NOMO-1 treated with dmso at 0.1 percent for 144 hours (cell line): ENCODE measurements around the gene SAMD8.
"Not testable (repeated sequence)": the region's sequence is repeated elsewhere in the genome, so short reads cannot be mapped to it uniquely, and the experiment has no call there.

ENCODE experiments used
- DNase-seq: peaks from one replicate; lab custom pipeline; 2025; ENCODE audit not compliant: unreplicated experiment; lab: John Stamatoyannopoulos, UW

Gene SAMD8

DNA sequence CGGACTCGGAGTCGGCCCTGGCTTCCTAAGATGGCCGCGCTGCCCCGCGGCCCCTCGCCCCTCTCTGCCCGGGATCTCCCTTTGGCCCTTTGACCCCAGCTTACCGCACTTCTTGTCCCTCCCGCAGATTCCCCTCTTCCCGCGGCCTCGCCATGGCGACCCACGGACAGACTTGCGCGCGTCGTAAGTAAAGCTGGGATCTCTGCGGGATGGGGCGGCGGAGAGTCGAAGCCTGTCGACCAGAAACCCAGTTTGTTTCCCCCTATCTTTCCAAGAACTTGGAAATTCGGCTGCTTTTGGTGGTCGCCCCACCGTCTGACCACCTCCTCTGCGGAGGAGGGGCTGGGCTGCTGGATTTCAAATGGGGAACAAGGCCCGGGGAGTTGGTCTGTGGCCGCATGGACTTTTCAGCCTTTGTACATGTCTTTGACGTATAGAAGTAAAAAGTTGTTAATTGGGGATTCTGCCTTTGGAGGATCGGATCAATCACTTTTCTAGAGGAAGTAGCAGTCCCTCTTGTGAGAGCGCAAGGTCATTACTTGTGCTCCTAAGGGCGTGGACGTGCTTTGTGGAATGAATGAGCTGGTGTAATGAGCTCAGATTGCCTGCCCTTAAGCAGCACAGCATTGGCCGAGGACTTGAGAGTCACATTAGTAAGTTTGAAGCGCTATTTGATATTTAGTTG, 99.7 kb downstream of the SAMD8 start:
- DNase-seq: no peak

DNA sequence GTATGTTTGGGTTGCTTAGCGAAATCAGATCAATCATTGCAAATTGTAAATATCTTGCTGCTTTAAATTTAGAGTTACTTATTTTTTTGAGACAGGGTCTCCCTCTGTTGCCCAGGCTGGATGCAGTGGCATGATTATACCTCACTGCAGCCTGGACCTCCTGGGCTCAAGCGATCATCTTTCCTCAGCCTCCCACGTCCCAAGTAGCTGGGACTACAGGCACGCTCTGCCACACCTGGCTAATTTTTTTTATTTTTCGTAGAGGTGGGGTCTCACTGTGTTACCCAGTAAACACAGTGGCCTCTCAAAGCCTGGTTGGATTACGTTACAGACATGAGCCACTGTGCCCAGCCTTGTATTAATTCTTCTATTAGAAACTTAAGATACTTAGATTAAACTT, 100.9 kb downstream of the SAMD8 start:
- no peak for DNase-seq

DNA sequence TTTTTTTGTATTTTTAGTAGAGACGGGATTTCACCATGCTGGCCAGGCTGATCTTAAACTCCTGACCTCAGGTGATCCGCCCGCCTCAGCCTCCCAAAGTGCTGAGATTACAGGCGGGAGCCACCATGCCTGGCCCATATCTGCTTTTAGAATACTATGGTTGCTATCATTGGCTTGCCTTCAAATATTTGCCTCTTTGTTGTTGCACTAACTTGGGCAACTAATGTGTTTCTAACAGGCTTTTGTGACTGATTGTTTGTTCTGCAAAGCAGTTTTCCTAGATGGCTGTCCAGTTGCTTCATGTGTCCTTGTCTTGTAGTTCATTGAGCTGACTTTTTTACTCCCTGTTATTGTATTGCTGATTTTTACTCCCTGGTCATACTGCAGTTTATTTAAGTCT, 108.8 kb downstream of the SAMD8 start:
- no peak for DNase-seq

DNA sequence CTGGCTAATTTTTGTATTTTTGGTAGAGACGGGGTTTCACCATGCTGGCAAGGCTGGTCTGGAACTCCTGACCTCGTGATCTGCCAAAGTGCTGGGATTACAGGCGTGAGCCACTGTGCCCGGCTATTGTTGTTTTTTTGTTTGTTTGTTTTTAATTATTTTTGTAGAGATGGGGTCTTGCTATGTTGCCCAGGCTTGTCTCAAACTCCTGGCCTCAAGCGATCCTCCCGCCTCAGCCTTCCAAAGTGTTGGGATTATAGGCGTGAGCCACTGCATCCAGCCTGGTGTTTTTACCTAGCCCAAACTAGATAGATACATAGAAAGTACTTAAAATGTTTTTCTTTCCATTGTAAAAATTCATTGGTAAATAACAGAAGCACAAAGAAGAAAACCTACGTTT, 110.0 kb downstream of the SAMD8 start:
- not testable (repeated sequence) for DNase-seq

DNA sequence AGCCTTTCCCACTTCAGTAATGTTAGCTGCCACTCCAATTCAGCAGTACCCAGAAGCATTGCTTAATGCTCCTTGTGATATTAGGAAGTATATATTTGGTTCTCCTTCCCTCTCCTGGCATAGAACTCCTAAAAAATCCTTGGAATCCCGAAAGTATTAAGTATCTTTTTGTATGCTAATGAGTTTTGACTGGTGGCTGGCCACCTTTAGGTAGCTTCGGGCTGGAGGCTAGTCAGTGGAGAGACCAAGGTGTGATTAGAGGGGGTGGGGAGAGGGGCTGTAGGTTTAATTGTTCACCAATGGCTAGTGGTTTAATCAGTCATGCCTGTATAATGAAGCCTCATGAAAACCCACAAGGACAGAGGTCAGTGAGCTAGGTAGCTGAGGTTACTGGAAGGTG, 112.1 kb downstream of the SAMD8 start:
- DNase-seq: no peak

DNA sequence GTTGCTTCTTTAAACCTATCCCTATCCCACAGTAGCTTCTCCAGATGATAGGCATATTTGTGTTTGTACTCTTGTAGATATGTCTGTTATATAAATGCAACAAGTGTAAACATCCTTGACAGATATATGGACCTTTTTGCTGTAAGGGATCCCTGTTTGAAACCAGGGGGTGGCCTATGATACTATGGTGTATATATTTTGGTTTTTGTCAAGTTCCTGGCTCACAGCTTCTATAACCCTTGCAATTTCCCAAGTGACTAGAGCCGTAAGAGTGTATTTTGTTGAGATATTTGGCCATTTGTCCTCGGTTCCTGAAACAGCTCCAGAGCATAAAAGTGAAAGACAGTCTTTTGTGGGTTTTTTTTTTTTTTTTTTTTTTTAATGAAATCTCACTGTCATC, 114.6 kb downstream of the SAMD8 start:
- no peak for DNase-seq

DNA sequence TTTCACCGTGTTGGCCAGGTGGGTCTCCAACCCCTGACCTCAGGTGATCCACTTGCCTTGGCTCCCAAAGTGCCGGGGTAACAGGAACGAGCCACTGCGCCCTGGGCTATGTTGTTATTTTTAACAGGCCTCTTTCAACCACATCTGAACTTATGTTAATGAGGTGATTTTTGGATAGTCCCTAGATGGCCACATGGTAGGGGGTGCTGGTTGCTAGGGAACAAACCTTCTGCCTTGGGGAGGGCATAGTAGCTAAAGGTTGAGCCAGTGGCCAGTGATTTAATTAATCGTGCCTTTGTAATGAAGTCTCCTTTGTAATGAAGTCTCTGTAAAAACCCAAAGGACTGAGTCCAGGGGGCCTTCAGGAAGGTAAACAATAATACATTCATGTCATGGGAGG, 115.2 kb downstream of the SAMD8 start:
- DNase-seq: no peak

DNA sequence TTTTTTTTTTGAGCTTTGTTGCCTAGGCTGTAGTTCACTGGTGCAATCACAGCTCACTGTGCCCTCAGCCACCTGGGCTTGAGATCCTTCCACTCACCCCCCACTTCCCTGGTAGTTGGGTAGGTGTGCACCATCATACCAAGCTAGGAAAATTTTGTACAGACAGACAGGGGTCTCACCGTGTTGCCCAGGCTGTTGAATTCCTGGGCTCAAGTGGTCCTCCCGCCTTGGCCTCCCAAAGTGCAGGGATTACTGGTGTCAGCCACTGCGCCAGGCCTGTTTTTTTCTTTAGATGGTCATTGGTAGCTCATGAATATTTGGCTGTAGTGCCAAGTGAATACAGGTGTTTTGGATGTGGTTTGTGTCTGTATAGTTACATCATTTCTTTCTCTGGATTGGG, 116.8 kb downstream of the SAMD8 start:
- no peak for DNase-seq

DNA sequence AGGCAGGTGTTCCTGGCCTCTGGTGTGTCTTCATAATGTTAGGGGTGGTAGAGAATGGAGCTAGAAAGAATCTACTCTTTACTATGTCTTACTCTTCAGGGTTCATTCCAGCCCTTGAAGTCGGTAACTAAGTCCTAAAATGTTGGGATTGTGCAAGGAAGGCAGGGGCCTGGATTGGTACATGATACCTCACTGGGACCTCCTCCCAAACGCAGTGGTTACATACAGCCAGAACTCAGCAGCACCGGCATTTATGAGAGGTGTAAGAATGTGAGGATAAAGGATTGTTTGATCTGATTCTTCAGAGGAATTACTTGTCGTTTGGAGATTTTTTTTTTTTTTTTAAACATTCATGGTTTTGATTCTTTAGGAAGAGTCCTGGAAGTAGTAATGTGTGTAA, 117.4 kb downstream of the SAMD8 start:
- DNase-seq: no peak

DNA sequence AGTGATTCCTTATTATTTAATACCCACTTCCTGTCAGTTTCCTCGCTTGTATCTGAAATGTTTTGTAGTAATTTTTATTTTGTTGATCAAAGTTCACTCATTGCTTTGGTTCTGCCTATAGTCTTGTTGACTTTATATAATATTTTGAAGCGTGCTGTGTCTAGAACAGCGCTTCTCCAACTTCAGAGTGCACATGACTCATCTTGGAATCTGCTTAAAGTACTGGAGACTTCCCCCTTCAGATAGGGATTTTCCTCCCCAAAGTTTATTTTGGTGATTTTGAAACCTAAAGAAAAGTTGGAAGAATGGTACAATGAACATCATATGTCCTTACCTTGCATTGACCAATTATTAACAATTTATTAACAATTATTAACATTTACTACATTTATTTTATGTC, 118.5 kb downstream of the SAMD8 start:
- DNase-seq: no peak

DNA sequence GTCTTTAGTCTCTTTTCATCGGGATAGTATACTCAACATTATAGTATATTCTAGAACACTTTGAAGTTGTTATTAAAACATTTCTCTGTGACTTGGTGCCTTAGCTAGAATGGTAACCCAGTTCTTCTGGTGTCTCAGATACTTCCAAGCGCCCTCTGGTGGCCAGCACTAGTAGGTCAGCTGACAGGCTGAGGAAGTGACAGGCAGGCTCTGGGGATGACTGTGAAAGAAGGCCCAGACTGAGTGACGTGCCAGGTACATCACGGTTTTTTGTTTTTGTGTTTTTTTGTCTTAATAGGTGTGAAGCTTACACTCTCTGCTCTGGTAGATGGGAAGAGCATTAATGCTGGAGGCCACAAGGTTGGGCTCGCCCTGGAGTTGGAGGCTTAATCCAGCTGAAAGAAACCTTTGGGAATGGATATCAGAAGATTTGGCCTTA, 119.2 kb downstream of the SAMD8 start:
- peak; percentile 44 for DNase-seq
